Measurements from ENCODE around the gene GOLGA3.

DNA sequence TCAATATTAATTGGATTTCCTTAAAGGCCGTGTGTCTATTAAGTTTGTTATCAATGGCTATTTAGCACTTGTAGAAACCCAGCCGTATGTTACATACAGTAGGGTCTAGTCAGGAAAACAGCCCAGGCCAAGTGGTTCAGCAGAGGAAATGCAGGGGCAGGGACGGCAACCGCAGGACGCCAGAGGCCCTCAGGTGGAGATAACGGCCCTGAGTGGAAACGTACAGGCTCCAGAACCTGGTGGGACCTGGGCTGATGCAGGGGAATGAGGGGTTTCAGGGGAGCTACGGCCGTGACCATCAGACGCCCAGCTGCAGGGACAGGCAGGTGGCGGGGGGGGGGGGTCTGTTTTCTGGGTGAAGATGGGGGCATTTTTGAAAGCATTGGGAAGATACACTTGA, 63.3 kb downstream of the GOLGA3 start:
- TF ChIP-seq, protein P1, sequence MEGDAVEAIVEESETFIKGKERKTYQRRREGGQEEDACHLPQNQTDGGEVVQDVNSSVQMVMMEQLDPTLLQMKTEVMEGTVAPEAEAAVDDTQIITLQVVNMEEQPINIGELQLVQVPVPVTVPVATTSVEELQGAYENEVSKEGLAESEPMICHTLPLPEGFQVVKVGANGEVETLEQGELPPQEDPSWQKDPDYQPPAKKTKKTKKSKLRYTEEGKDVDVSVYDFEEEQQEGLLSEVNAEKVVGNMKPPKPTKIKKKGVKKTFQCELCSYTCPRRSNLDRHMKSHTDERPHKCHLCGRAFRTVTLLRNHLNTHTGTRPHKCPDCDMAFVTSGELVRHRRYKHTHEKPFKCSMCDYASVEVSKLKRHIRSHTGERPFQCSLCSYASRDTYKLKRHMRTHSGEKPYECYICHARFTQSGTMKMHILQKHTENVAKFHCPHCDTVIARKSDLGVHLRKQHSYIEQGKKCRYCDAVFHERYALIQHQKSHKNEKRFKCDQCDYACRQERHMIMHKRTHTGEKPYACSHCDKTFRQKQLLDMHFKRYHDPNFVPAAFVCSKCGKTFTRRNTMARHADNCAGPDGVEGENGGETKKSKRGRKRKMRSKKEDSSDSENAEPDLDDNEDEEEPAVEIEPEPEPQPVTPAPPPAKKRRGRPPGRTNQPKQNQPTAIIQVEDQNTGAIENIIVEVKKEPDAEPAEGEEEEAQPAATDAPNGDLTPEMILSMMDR (IDR thresholded peaks at IDR 0.05; ENCODE audit: insufficient read depth, low read depth, low read length), result no peak
- no peak for TF ChIP-seq EZH2 (IDR thresholded peaks at IDR 0.05; ENCODE audit: insufficient read depth, low read length)
